IPS-18c (cell line): Measurements from ENCODE around the gene NANOG.
"Not testable (repeated sequence)": the region's sequence is repeated elsewhere in the genome, so short reads cannot be mapped to it uniquely, and the experiment has no call there.

Experiments
- H3K4me3 ChIP-seq: 2 replicates; pipeline ENCODE4 v1.7.0; 2013; ENCODE audit warnings: low read depth, mild to moderate bottlenecking, low read length, moderate library complexity; ENCODE audit not compliant: insufficient read depth
- H3K9me3 ChIP-seq: one replicate; pipeline ENCODE4 v1.6.1; 2013; ENCODE audit warnings: mild to moderate bottlenecking, low read length, moderate library complexity; ENCODE audit not compliant: control insufficient read depth, insufficient read depth

NANOG gene

DNA sequence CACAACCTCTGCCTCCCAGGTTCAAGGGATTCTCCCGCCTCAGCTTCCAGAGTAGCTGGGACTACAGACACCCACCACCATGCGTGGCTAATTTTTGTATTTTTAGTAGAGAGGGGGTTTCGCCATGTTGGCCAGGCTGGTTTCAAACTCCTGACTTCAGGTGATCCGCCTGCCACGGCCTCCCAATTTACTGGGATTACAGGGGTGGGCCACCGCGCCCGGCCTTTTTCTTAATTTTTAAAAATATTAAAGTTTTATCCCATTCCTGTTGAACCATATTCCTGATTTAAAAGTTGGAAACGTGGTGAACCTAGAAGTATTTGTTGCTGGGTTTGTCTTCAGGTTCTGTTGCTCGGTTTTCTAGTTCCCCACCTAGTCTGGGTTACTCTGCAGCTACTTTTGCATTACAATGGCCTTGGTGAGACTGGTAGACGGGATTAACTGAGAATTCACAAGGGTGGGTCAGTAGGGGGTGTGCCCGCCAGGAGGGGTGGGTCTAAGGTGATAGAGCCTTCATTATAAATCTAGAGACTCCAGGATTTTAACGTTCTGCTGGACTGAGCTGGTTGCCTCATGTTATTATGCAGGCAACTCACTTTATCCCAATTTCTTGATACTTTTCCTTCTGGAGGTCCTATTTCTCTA is at the start of gene NANOG:
Gene NANOG (plus strand): TSS at position 519 of the 645 bp plus-strand sequence. CDS start 213 bp downstream, outside the sequence.
- H3K4me3 ChIP-seq, result peak within 1 kb of the TSS; percentile 55

DNA sequence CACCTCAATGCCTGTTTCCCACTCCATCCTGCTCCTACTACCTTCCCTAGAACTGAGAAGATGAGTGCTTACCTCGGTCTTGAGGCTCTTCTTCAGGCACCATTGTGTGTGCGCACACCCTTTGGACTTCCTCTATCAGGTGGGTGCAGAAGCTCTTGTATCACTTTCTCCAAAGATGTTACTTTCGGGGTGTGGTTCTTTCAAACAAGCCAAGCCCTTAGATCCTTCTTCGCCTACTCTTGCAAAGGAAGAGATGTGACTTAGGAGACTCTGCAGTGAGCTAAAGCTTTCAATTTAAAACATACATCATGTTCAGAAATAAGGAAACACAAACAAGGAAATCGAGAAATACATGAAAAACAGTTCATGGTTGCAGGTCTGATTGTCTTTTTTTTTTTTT is 42.0 kb upstream of the NANOG start, which contains the start of gene CLEC4C:
Gene CLEC4C (minus strand): TSS at position 130 of the 400 bp plus-strand sequence. CDS start 27 bp downstream, at position 103.
- Histone ChIP-seq H3K9me3 (no peaks in the 10 kb centered on the region), H3K4me3 (no peak within 1 kb of the TSS)

More for the DNA sequence above, at the start of gene NANOG:
- H3K9me3 ChIP-seq, result not testable (repeated sequence)

GRCh38 chr12:7748852-7749251 is 40.4 kb upstream of the NANOG start:
- H3K9me3 ChIP-seq, result peaks cover 2% of the 10 kb centered on the region
- no peak overlapping the region for H3K4me3 ChIP-seq

GRCh38 chr12:7749442-7749841 is 39.8 kb upstream of the NANOG start:
- H3K4me3 ChIP-seq, result no peak overlapping the region

DNA sequence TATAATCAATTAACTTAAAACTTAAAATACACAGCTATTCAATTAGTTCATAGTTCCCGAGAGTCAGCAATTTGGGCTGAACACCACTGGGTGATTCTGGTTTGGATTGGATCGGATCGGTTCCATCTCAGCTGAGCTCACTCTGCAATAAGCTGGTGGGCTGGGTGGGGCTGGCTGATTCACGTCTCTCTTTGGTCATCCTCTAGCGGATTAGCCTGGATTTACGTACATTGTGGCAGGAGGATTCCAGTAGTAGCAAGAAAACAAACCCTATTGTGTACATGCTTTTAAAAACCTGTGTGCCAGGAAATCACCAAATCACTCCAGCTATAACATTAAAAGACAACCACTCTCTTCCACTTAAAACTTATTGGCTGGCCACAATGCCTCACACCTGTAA is 38.9 kb upstream of the NANOG start:
- Histone ChIP-seq H3K9me3 (peaks cover 2% of the 10 kb centered on the region), H3K4me3 (no peak overlapping the region)

More at GRCh38 chr12:7749442-7749841, 39.8 kb upstream of the NANOG start:
- peaks cover 2% of the 10 kb centered on the region for H3K9me3 ChIP-seq

GRCh38 chr12:7751394-7751793 is 37.8 kb upstream of the NANOG start:
- peaks cover 2% of the 10 kb centered on the region for H3K9me3 ChIP-seq
- no peak overlapping the region for H3K4me3 ChIP-seq

DNA sequence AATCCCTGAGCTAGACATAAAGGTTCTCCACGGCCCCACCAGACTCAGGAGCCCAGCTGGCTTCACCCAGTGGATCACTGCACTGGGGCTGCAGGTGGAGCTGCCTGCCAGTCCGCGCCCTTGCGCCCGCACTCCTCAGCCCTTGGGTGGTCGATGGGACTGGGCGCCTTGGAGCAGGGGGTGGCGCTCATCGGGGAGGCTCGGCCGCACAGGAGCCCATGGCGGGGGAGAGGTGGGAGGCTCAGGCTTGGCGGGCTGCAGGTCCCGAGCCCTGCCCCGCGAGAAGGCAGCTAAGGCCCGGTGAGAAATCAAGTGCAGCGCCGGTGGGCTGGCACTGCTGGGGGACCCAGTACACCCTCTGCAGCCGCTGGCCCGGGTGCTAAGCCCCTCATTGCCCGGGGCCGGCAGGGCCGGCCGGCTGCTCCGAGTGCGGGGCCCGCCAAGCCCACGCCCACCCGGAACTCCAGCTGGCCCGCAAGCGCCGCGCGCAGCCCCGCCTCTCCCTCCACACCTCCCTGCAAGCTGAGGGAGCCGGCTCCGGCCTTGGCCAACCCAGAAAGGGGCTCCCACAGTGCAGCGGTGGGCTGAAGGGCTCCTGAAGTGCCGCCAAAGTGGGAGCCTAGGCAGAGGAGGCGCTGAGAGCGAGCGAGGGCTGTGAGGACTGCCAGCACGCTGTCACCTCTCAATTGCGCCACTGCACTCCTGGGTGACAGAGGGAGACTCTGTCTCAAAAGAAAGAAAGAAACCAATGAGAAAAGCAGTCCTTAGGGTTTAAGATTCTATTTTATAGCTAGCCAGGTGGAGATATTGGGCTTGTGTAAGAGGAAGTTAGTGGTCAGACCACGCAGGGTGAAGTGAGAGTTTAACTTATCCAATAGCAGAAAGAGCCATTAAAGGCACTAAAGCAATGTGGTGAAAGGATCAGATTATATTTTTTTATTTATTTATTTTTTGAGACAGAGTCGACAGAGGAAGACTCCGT is 37.0 kb upstream of the NANOG start:
- not testable (repeated sequence) for H3K9me3 ChIP-seq, H3K4me3 ChIP-seq

GRCh38 chr12:7755668-7756067 is 33.5 kb upstream of the NANOG start:
- not testable (repeated sequence) for H3K9me3 ChIP-seq

GRCh38 chr12:7756993-7757392 is 32.2 kb upstream of the NANOG start:
- H3K9me3 ChIP-seq, result peaks cover 2% of the 10 kb centered on the region
- no peak overlapping the region for H3K4me3 ChIP-seq

More at GRCh38 chr12:7755668-7756067, 33.5 kb upstream of the NANOG start:
- H3K4me3 ChIP-seq, result not testable (repeated sequence)

- Histone ChIP-seq H3K9me3 (no peaks in the 10 kb centered on the region), H3K4me3 (no peak overlapping the region)
Measured at GRCh38 chr12:7758766-7759140, 30.4 kb upstream of the NANOG start.

GRCh38 chr12:7769999-7770398 is 19.2 kb upstream of the NANOG start:
- H3K4me3 ChIP-seq, result no peak overlapping the region
- H3K9me3 ChIP-seq, result peaks cover 2% of the 10 kb centered on the region

DNA sequence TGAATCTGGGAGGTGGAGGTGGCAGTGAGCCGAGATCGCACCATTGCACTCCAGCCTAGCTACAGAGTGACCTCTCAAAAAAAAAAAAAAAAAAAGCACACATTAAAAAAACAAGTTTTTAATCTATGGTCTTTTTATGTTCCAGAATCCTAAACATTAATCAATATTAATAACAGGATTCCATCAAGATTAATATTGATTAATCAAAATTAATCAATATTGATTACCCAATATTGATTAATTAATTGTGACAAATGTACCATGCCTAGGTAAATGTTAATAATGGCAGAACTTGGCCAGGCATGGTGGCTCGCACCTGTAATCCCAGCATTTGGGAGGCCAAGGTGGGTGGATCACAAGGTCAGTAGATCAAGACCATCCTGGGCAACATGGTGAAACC is 7.9 kb upstream of the NANOG start:
- Histone ChIP-seq H3K4me3 (no peak overlapping the region), H3K9me3 (peaks cover 2% of the 10 kb centered on the region)

DNA sequence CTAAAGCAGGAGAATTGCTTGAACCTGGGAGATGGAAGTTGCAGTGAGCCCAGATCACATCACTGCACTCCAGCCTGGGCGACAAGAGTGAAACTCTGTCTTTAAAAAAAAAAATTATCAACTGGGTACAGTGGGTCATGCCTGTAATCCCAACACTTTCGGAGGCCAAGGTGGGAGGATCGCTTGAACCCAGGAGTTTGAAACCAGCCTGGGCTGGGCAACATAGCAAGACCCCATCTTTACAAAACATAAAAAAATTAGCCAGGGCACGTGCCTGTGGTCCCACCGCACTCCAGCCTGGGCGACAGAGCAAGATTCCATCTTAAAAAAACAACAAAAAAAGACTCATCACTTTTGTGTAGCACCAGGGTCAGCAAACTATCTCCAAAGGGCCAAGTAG is 7.1 kb upstream of the NANOG start:
- no peaks in the 10 kb centered on the region for H3K9me3 ChIP-seq
- H3K4me3 ChIP-seq, result no peak overlapping the region

GRCh38 chr12:7783433-7783832 is 5.8 kb upstream of the NANOG start:
- H3K9me3 ChIP-seq, H3K4me3 ChIP-seq: not testable (repeated sequence)

DNA sequence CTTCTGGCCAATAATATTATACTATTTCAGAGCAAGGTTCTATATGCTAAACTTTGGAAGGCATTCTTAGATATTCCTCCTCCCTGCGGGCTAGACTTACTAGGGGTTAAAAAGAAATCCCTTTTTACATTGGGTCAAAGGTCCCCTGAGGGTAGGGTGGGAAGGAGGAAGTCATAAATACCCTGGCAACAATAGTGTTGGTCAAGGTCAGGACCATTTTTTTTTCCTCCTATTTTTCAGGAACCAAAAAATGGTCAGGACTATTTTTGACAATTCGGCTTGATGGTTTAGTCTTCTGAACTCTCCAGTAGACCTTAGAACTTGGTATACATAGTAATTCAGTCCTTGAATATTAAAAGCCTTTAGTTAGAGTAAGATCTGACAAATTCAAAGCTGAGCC is 4.5 kb upstream of the NANOG start:
- H3K4me3 ChIP-seq, result no peak overlapping the region
- H3K9me3 ChIP-seq, result no peaks in the 10 kb centered on the region

DNA sequence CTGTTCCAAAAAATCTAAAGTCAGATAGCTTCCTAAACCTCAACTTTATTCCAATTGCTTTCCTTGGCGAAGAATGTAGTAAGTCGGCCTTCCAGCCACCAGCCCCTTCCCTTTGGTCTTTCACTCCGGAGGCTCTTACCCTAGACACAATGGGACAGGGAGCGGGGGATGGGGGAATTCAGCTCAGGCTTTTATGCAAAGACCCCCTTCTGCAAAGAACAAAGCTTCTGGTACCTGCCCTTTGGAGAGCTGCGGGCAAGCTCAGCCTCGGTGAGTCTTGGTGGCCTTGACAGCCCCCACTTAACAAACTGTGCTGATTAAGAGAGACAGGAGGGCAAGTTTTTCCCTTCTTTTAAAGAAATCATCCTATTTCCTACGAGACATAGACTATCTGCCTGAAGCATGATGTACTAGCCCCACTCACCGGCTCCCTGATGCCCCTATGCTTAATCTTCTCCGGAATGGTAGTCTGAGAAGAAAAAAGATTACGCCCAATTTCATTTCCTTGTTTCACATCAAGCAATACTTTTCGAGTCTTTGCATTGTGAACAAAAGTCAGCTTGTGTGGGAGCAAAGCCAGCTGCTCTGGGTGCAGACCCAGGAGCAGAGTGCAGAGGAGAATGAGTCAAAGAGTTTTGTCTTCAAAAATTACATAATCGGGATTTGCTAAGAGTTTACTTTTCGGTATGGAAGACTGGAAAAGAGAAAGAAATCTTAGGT is 1.5 kb upstream of the NANOG start:
- H3K9me3 ChIP-seq, result no peaks in the 10 kb centered on the region

DNA sequence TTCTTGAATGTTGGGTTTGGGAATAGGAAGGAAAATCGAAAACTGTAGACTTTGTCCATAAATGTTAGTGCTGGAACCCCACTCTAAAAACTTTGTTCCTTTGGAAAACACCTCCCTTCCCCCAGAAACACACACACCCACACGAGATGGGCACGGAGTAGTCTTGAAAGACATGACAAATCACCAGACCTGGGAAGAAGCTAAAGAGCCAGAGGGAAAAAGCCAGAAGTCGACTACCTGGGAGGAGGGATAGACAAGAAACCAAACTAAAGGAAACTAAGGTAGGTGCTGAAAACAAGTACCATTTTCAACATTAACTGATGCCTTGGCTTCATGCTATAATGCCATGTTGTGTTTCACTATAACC is 925 bp upstream of the NANOG start:
- Histone ChIP-seq H3K9me3 (no peaks in the 10 kb centered on the region), H3K4me3 (no peak overlapping the region)

More for the DNA sequence above, 1.5 kb upstream of the NANOG start:
- no peak overlapping the region for H3K4me3 ChIP-seq
